HG02840 (cell line): ENCODE results near the gene EIPR1.

Experiments used
- ATAC-seq: cut with Tn5 transposase; IDR thresholded peaks from one replicate; pipeline ENCODE4 v1.9.1; 2021; ENCODE audit warnings: mild to moderate bottlenecking, moderate library complexity, moderate number of reproducible peaks; ENCODE audit not compliant: unreplicated experiment, low FRiP score

The EIPR1 gene

DNA sequence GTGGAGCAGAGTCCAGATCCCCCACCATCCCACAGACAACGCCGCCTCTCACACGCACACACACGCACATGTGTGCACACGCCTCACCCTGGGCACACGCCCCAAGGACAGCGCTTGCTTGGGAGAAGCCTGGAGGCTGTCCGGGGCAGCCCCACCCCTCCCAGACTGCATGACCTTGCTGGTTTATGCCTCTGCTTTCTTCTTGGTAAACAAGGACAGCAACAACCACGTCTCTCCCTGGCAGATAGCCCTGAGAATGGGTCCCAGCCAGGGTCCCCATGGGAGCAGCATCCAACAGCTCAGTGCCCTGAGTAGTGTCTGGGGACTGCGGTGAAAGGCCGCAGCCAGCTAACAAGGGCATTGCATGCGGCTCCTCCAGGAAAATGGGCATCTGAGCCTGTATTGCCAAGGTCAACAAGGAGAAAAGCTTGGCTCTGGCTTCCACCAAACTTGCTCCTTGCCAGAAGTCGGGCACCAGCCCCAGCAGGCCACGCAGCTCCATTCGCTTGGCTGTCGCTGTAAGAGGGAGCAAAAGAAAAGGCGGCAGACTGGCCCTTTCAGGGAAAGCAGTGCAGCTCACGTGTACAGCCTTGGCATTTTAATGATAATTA is 234.6 kb downstream of the EIPR1 start:
- ATAC-seq = no peak

DNA sequence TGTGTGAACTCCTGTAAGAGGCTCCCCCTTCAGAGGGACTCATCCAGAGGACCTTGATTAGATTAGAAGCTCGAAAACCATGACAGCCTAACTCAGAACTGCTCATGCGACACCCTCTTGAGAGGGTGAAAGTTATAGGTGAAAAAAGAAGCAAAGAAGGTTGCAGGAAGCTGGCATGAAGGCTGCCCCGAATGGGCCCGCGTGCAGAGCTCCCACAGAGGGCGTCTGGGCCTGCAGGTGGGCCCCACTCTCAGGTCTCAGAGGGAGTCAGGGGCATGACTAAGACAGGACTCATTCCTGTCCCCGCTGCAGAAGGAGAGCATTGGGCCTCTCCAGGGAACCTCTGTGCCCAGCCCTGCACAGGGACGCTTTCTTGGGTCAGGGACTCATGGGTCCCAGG is 235.4 kb downstream of the EIPR1 start:
- no peak for ATAC-seq

DNA sequence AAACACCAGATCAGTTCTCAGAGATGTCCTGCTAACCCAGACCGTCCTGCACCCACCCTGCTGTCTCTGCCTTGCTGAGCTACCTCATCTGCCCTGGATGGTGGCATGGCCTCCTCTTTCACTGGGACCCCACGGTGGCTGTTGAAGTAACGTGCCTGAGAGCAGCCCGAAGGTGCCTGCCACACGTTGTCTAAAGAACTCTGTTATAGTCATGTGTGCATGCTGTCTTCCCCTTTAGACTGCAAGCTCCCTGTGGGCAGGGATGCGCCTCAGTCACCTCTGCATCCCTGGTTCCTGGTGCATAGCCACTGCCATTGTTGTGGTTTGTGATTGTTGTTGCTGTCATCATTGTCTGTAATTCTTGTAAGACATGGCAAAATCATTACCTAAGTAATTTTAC is 235.9 kb downstream of the EIPR1 start:
- ATAC-seq = no peak

DNA sequence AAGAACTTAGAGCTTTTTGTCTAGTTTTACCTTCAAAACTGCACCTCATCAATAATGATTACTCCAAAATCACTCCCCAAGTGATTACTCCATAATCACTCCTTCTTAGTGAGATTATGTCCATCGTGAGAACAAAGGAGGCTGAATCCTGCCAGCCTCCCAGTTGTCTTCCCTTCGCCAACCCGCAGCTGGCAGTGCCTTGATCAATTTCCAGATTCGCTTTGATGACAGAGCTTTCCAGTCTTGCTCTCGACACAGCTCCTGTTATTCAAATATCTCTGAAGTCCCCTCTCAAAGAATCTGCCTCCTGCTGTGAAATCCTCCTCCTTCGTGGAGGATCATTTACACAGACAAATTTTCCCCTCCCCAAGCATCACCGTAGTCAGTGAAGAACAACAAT is 237.7 kb downstream of the EIPR1 start:
- ATAC-seq = no peak
